Measurements from ENCODE around the gene SLC38A3.

Gene SLC38A3

DNA sequence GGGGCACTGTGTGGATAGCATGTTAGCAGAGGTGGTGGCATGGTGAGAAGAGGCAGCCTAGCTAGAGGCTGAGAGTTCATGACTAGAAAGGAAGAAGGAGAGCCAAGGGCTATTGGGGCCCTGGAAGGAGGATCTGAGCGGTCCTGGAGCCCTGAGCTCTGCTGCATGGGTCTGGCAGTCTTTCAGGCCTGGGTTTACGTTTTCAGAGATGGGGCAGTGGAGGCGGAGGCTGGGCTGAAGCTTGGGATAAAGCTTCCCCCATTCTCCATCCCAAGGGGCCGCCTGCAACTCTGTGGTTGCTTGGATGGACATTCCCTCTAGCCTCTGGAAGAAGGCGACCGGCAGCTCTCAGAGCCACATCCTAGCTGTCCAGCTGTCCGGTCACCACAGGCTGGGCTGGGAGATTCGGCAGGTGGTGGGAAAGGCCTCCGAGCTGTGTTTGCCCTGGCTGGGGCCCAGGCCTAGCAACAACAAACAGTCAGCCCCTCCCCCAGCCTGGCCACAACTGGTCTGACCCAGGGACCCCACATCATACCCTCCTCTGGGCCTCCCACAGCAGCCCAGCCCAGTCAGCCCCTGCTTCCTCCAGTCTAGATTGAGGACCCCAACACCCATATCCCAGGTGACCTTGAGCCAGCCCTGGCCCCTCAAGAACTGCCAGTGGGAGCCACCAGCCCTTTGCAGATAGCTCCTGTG, 1.8 kb upstream of the SLC38A3 start:
- no peak for DNase-seq (ENCODE audit: low read depth)
- no peak overlapping the region for H3K4me3 ChIP-seq (ENCODE audit: control insufficient read depth, low read depth, low read length)
- TF ChIP-seq, protein P1, sequence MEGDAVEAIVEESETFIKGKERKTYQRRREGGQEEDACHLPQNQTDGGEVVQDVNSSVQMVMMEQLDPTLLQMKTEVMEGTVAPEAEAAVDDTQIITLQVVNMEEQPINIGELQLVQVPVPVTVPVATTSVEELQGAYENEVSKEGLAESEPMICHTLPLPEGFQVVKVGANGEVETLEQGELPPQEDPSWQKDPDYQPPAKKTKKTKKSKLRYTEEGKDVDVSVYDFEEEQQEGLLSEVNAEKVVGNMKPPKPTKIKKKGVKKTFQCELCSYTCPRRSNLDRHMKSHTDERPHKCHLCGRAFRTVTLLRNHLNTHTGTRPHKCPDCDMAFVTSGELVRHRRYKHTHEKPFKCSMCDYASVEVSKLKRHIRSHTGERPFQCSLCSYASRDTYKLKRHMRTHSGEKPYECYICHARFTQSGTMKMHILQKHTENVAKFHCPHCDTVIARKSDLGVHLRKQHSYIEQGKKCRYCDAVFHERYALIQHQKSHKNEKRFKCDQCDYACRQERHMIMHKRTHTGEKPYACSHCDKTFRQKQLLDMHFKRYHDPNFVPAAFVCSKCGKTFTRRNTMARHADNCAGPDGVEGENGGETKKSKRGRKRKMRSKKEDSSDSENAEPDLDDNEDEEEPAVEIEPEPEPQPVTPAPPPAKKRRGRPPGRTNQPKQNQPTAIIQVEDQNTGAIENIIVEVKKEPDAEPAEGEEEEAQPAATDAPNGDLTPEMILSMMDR (conservative IDR thresholded peaks at IDR 0.05; ENCODE audit: control insufficient read depth, insufficient read depth, low read depth, low read length): no peak

DNA sequence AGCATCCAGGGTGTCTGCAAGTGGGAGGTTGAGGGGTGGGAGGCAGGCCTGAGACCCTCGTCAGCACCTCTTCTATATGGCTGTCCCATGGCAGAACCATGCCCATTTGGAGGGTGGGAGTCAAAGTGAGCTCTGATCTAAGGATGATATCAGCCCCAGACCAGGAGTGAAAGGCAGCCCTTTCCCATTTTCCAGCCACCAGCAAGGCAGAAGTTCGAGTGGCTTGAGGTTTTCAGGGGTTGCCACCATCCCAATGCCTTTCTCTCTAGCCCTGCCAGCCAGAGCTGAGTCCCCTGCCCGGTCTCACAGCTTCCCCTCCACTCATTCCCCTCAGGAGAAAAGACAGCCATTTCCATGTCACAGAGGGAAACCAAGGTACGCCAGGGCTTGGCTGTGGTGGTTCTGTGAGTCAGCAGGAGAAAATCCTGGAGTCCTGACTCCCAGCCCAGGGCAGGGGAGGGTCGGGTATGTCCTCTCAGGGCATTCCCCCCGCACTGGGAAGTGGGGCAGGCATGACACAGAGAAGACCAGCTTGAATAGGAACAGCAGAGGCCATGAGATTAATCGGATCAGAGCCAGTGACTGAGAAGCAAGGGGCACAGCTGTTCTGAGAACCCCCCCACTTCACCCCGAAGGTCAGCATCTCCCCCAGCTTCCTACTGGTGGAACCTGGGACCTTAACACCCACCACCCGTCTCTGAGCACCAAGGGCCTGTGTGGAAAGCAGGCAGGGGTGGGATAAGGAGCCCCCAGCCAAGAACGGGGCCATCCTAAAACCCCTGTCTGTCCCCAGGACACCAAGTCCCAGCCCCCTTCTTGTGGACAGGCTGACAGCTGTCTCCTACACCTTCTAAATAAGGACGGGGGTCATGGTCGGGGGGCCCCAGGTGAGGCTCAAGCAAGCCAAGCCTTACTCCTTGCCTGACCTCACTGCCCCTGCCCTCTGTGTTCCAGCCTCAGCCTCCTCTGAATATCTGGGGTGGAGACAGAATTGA, 965 bp upstream of the SLC38A3 start:
- TF ChIP-seq, protein P1 (conservative IDR thresholded peaks at IDR 0.05; ENCODE audit: control insufficient read depth, insufficient read depth, low read depth, low read length): no peak
- no peak overlapping the region for H3K4me3 ChIP-seq (ENCODE audit: control insufficient read depth, low read depth, low read length)
- no peak for DNase-seq (ENCODE audit: low read depth)

DNA sequence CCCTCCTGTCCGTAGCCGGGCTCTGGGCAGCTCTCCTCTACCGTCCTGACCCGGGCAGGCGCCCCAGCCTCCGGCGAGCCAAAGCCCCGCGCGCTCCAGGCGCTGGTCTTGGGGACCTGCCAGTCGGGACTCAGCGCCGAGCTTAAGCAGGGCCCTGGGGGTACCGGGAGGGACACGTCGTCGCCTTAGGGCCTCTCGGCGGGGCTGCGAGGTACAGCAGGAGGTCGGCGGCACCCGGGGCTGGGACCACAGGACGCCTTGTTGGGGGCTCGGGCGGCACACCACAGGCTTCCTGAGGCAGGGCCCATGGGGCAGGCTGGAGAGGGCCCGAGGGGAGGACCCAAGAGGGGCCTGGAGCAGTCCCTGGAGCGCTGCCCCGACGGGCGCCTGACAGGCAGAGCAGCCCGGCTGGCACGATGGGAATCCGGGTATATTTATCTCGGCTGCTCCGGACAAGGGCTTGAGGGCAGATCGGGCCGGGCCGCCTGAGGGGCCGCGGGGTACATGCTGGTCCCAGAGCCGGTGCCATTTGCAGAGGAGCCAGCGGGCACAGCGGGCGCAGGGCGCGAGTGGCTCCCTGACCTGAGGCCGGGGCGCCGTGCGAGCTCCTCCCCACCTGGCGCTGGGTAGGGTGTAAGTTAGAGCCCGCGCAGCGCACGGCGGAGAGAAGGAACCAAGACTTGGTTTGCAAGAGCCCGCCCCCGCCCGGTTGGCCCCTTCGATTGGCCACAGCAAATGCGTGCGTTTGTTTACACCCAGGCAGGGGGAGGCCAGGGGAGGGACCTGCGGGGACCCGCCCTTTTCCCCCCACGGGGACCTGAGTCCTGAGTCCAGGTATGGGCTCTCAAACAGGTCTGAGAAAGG, 574 bp downstream of the SLC38A3 start:
- TF ChIP-seq, protein P1 (conservative IDR thresholded peaks at IDR 0.05; ENCODE audit: control insufficient read depth, insufficient read depth, low read depth, low read length): no peak
- H3K4me3 ChIP-seq (ENCODE audit: control insufficient read depth, low read depth, low read length): no peak overlapping the region
- no peak for DNase-seq (ENCODE audit: low read depth)

DNA sequence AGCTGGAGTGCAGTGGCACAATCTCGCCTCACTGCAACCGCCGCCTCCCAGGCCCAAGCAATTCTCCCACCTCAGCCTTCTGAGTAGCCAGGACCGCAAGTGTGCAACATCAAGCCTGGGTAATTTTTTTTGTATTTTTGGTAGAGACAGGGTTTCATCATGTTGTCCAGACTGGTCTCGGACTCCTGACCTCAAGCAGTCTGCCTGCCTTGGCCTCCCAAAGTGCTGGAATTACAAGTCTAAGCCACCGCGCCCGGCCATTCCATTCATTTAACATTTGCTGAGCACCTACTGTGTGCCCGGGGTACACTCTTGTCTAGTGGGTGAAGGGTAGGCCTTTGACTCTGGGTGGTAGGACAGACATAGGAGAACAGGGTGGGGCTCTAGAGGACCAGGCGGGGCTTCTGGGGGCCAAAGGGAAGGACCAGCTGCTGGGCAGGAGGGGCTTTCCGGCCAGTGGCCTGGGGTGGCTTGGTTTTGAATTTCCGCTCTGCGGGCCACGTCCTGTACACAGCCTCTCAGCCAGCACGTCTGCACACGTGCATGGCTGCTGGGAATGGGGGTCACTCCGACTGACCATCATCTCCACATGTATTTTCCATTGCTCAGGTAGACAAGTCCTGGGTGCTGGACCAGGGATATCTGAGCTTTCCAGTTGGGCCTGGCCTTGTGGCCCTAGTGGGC, 2.4 kb downstream of the SLC38A3 start:
- TF ChIP-seq, protein P1 (conservative IDR thresholded peaks at IDR 0.05; ENCODE audit: control insufficient read depth, insufficient read depth, low read depth, low read length): no peak
- no peak overlapping the region for H3K4me3 ChIP-seq (ENCODE audit: control insufficient read depth, low read depth, low read length)
- DNase-seq (ENCODE audit: low read depth): no peak

DNA sequence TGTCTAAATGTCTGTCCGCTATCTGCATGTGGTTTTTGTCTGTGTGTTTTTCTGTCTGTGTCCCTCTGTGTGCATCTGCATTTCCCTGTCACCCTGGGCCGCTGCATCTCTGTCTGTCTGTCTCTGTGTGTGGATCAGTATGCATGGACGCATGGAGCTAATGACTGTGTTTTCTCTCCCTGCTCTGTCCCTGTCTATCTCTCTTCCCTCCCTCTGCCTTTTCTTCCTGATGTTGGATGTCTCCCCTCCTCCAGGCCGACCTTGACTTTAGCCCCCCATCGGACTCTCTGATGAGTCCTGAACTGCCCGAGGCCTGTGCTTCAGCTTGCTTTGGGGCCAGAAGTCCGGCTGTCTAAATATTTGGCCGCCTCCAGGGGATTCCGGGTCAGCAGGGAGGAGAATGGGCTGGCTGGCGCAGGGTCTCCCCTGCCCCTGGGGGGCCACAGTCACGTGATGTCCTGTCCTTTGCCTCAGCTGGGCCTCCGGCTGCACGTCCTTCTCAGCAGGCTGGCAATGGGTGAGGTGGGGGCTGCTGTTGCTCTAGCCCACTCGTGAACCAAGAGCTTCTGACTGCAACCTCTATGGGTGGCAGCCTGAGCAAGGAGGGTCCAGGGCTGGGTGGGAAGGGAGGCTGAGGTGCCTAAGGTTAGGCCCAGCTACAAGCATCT, 3.7 kb downstream of the SLC38A3 start:
- H3K4me3 ChIP-seq (ENCODE audit: control insufficient read depth, low read depth, low read length): no peak overlapping the region
- TF ChIP-seq, protein P1 (conservative IDR thresholded peaks at IDR 0.05; ENCODE audit: control insufficient read depth, insufficient read depth, low read depth, low read length): no peak
- no peak for DNase-seq (ENCODE audit: low read depth)
